ENCODE results near the gene CCNG2. TPM values are rescaled to one million over a fixed set of nuclear protein-coding genes. Genes with fewer than 3 reads are reported as not detected.

CCNG2 gene
- total RNA-seq (2022) (25.6 and 26.0 TPM in 2 replicates), Bru-seq, nascent RNA (percentile 83 among the genes with signal in this experiment), BruChase-seq, experiment 1, labeled RNA remaining after a 2-hour chase (percentile 88 among the genes with signal in this experiment), BruChase-seq, experiment 2, labeled RNA remaining after a 6-hour chase (percentile 75 among the genes with signal in this experiment)
- long read RNA-seq, full-length matches to known transcripts: 28 of 35 reads
- long read RNA-seq, partial matches to known transcripts: 3 of 35 reads
- long read RNA-seq, other reads (novel, unspliced or antisense): 4 of 35 reads

- TSS peak; percentile 26 for BruUV-seq (replicated peaks)
- no peak for TF ChIP-seq CTCF (IDR thresholded peaks at IDR 0.05; ENCODE audit: insufficient read depth in 1 of 2, low read depth in 1 of 2, low read length in 1 of 2, severe bottlenecking in 1 of 2, unreplicated experiment in 1 of 2)
- CTCF ChIA-PET: interaction anchor here (0.8 to 1.0 kb wide), 2 partner anchors 11 kb away, joined by 3 read pairs; no protein-coding TSS in a partner anchor
- intact Hi-C loops (cut with micrococcal nuclease; ENCODE audit: unreplicated experiment): loop anchor here (1.0 to 5.0 kb wide), 4 partner anchors 11 to 105 kb away; no protein-coding TSS in a partner anchor
- no peaks in the 10 kb centered on the region for H3K27me3 ChIP-seq (replicated peaks; ENCODE audit: control insufficient read depth, insufficient read depth, low read length)
- no peaks in the 10 kb centered on the region; the same call in 1 of the 2 replicates for H3K36me3 ChIP-seq (ENCODE audit: control insufficient read depth, insufficient read depth, low read length)
- H3K27me3 Mint-ChIP-seq (ENCODE audit: insufficient read depth, unreplicated experiment): no peaks in the 10 kb centered on the region
- peaks cover 10% of the 10 kb centered on the region for H3K4me1 Mint-ChIP-seq (ENCODE audit: low read depth, unreplicated experiment)
- H3K9me3 Mint-ChIP-seq (ENCODE audit: unreplicated experiment): no peaks in the 10 kb centered on the region
- peak; percentile 89 to 90 for DNase-seq
- peak within 1 kb of the TSS; percentile 63 for H3K4me3 ChIP-seq (ENCODE audit: low read depth, low read length)
- peak within 1 kb of the TSS; percentile 99 for H3K27ac Mint-ChIP-seq (ENCODE audit: unreplicated experiment)
- H3K4me3 Mint-ChIP-seq (ENCODE audit: unreplicated experiment): peak within 1 kb of the TSS; percentile 98
- peaks cover 37% of the 10 kb centered on the region for H3K36me3 Mint-ChIP-seq (ENCODE audit: insufficient read depth, unreplicated experiment)
- H3K4me1 ChIP-seq: no peaks in the 10 kb centered on the region
- H3K9me3 ChIP-seq: no peaks in the 10 kb centered on the region
- POLR2A ChIA-PET: interaction anchor here (0.7 to 2.3 kb wide), 4 partner anchors 11 to 150 kb away, joined by 3 to 8 read pairs (median 3); no protein-coding TSS in a partner anchor
Measured at GRCh38 chr4:77156912-77157858, at the start of gene CCNG2. Gene CCNG2, plus strand, starts transcription at chr4:77157207. Its CDS starts 1,326 bp downstream, at chr4:77158533.

GRCh38 chr4:77110730-77111129, 46.3 kb upstream of the CCNG2 start:
- POLR2A ChIA-PET: no interaction called here
- BruUV-seq (replicated peaks): no TSS peak

More at GRCh38 chr4:77110730-77111129, 46.3 kb upstream of the CCNG2 start:
- TF ChIP-seq CTCF (IDR thresholded peaks at IDR 0.05; ENCODE audit: insufficient read depth in 1 of 2, low read depth in 1 of 2, low read length in 1 of 2, severe bottlenecking in 1 of 2, unreplicated experiment in 1 of 2): no peak
- intact Hi-C loops (cut with micrococcal nuclease; ENCODE audit: unreplicated experiment): no loop called here
- no peaks in the 10 kb centered on the region for H3K4me1 ChIP-seq
- no peaks in the 10 kb centered on the region for H3K9me3 ChIP-seq
- no peaks in the 10 kb centered on the region for H3K36me3 ChIP-seq (ENCODE audit: control insufficient read depth, insufficient read depth, low read length)
- H3K27me3 Mint-ChIP-seq (ENCODE audit: insufficient read depth, unreplicated experiment): no peaks in the 10 kb centered on the region
- 0 out of 2 replicates have a peak, but pooled peaks cover 1% of the 10 kb centered on the region for H3K27me3 ChIP-seq (replicated peaks; ENCODE audit: control insufficient read depth, insufficient read depth, low read length)
- CTCF ChIA-PET: interaction anchor here (1.0 kb wide), 1 partner anchor 93 kb away, joined by 4 read pairs; no protein-coding TSS in a partner anchor
- no peak overlapping the region for H3K4me3 ChIP-seq (ENCODE audit: low read depth, low read length)
- no peaks in the 10 kb centered on the region for H3K9me3 Mint-ChIP-seq (ENCODE audit: unreplicated experiment)
- H3K4me1 Mint-ChIP-seq (ENCODE audit: low read depth, unreplicated experiment): no peaks in the 10 kb centered on the region
- no peak for DNase-seq
- H3K27ac Mint-ChIP-seq (ENCODE audit: unreplicated experiment): no peak overlapping the region
- no peaks in the 10 kb centered on the region for H3K36me3 Mint-ChIP-seq (ENCODE audit: insufficient read depth, unreplicated experiment)
- H3K4me3 Mint-ChIP-seq (ENCODE audit: unreplicated experiment): no peak overlapping the region
